ENCODE results near the gene NEUROD2.

NEUROD2 gene

GRCh38 chr17:39617100-39617445 lies 9.4 kb upstream of the NEUROD2 start:
- Mint-ChIP-seq H3K9me3 (no peaks in the 10 kb centered on the region), H3K4me3 (peak overlapping the region; percentile 73), H3K36me3 (no peaks in the 10 kb centered on the region), H3K4me1 (peaks cover 16% of the 10 kb centered on the region), H3K27ac (no peak overlapping the region)
- DNase-seq (ENCODE audit: low spot score in 2 of 2) (no peak), ATAC-seq (no peak)

GRCh38 chr17:39615434-39615833 lies 7.7 kb upstream of the NEUROD2 start:
- Mint-ChIP-seq H3K9me3 (no peaks in the 10 kb centered on the region), H3K36me3 (no peaks in the 10 kb centered on the region), H3K27ac (no peak overlapping the region), H3K4me3 (no peak overlapping the region), H3K4me1 (peaks cover 6% of the 10 kb centered on the region)
- ATAC-seq, result no peak
- DNase-seq (ENCODE audit: low spot score in 2 of 2), result no peak

GRCh38 chr17:39614545-39615157 lies 6.9 kb upstream of the NEUROD2 start:
- Mint-ChIP-seq H3K36me3 (no peaks in the 10 kb centered on the region), H3K9me3 (no peaks in the 10 kb centered on the region), H3K4me1 (peaks cover 6% of the 10 kb centered on the region), H3K4me3 (no peak overlapping the region), H3K27ac (no peak overlapping the region)
- DNase-seq (ENCODE audit: low spot score in 2 of 2), result no peak
- ATAC-seq, result no peak

GRCh38 chr17:39612935-39613464 lies 5.3 kb upstream of the NEUROD2 start:
- Mint-ChIP-seq H3K27ac (no peak overlapping the region), H3K9me3 (no peaks in the 10 kb centered on the region), H3K36me3 (no peaks in the 10 kb centered on the region), H3K4me1 (no peaks in the 10 kb centered on the region), H3K4me3 (no peak overlapping the region)
- DNase-seq (ENCODE audit: low spot score in 2 of 2) (no peak), ATAC-seq (no peak)

DNA sequence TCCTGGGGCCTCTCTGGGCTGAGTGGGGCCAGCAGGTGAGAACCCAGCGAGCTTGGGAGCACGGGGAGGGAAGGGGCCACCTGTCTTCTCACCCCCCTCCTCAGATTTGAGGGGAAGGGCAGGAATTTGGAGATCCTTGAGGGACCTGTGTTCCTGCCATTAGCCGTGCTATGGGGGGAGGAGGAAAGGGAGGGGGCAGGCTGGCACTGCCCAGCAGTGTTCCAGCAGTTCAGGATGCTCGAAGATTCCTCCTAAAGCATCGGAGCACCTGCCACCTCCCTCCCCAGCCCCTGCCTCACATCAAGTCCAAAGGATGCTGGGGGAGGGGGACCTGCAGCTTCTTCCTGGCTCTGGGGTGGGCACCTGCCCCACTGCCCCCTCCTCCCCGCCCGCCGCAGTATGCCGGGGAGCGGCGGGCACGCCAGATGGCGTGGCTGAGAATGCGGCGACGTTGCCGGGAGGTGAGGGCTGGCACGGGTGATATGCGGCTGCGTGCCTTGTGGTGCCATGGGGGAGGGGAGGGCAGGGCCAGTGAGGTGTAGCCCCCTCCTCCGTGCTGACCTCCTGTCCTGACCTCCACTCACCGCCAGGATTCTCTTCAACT lies 4.7 kb upstream of the NEUROD2 start:
- Mint-ChIP-seq H3K4me3 (no peak overlapping the region), H3K27ac (no peak overlapping the region), H3K4me1 (no peaks in the 10 kb centered on the region), H3K36me3 (no peaks in the 10 kb centered on the region), H3K9me3 (no peaks in the 10 kb centered on the region)
- ATAC-seq, result no peak
- DNase-seq (ENCODE audit: low spot score in 2 of 2), result no peak

GRCh38 chr17:39611401-39612112 lies 3.8 kb upstream of the NEUROD2 start:
- Mint-ChIP-seq H3K4me3 (no peak overlapping the region), H3K4me1 (no peaks in the 10 kb centered on the region), H3K9me3 (no peaks in the 10 kb centered on the region), H3K36me3 (no peaks in the 10 kb centered on the region), H3K27ac (no peak overlapping the region)
- no peak for DNase-seq (ENCODE audit: low spot score in 2 of 2)
- no peak for ATAC-seq

- Mint-ChIP-seq H3K27ac (no peak overlapping the region), H3K4me3 (no peak overlapping the region)
These were observed 1.8 kb upstream of the NEUROD2 start for GRCh38 chr17:39609416-39610025.

GRCh38 chr17:39608142-39608981 lies 642 bp upstream of the NEUROD2 start:
- Mint-ChIP-seq H3K4me3 (no peak overlapping the region), H3K9me3 (no peaks in the 10 kb centered on the region), H3K36me3 (no peaks in the 10 kb centered on the region), H3K4me1 (peaks cover 5% of the 10 kb centered on the region), H3K27ac (no peak overlapping the region)
- ATAC-seq (no peak), DNase-seq (ENCODE audit: low spot score in 2 of 2) (no peak)

More at GRCh38 chr17:39609416-39610025, 1.8 kb upstream of the NEUROD2 start:
- H3K9me3 Mint-ChIP-seq, result no peaks in the 10 kb centered on the region
- H3K36me3 Mint-ChIP-seq, result no peaks in the 10 kb centered on the region
- DNase-seq (ENCODE audit: low spot score in 2 of 2), result no peak
- H3K4me1 Mint-ChIP-seq, result no peaks in the 10 kb centered on the region
- no peak for ATAC-seq

GRCh38 chr17:39607057-39607850 lies 466 bp downstream of the NEUROD2 start:
- Mint-ChIP-seq H3K36me3 (no peaks in the 10 kb centered on the region), H3K27ac (no peak overlapping the region), H3K4me3 (peak overlapping the region; percentile 36), H3K9me3 (no peaks in the 10 kb centered on the region), H3K4me1 (peaks cover 9% of the 10 kb centered on the region)
- ATAC-seq (no peak), DNase-seq (ENCODE audit: low spot score in 2 of 2) (peak in 1 of 2 donors; percentile 53)

DNA sequence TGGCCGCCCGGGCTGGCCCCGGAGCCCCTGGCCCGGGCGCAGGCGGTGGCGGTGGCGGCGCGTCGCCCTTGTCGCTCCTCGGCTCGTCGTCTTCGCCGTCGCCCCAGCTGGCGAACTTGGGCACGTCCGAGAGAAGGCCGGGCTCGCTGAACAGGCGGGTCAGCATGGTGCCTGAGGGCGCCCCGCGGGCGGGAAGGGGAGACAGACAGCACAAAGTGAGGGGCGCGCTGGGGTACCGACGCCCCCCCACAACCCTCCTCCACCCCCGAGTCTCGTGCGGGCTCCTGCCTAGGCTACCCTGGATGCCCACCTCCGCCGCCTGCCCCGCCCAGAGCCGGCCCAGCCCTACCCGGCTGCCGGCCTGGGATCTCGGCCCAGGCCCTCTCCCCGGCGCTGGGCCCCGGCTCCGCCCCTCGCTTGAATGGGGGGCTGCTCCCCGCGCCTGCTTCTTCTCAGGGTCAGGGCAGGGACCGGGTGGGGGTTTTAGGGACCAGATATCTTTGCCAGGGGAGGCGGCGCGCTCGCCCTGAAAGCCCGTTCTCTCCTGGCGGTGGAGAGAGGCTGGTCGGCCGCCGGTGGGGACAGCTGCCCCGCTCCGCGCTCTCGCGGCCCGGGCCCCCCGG lies 1.2 kb downstream of the NEUROD2 start:
- ATAC-seq (no peak), DNase-seq (ENCODE audit: low spot score in 2 of 2) (peak in 1 of 2 donors; percentile 55)
- Mint-ChIP-seq H3K4me3 (peak overlapping the region; percentile 36), H3K9me3 (no peaks in the 10 kb centered on the region), H3K36me3 (no peaks in the 10 kb centered on the region), H3K4me1 (peaks cover 9% of the 10 kb centered on the region), H3K27ac (no peak overlapping the region)

GRCh38 chr17:39605492-39606433 lies 2.0 kb downstream of the NEUROD2 start:
- Mint-ChIP-seq H3K27ac (no peak overlapping the region), H3K9me3 (no peaks in the 10 kb centered on the region), H3K36me3 (no peaks in the 10 kb centered on the region), H3K4me3 (peak overlapping the region; percentile 36), H3K4me1 (peaks cover 9% of the 10 kb centered on the region)
- ATAC-seq, result peak; percentile 41
- peak in 1 of 2 donors; percentile 56 for DNase-seq (ENCODE audit: low spot score in 2 of 2)

DNA sequence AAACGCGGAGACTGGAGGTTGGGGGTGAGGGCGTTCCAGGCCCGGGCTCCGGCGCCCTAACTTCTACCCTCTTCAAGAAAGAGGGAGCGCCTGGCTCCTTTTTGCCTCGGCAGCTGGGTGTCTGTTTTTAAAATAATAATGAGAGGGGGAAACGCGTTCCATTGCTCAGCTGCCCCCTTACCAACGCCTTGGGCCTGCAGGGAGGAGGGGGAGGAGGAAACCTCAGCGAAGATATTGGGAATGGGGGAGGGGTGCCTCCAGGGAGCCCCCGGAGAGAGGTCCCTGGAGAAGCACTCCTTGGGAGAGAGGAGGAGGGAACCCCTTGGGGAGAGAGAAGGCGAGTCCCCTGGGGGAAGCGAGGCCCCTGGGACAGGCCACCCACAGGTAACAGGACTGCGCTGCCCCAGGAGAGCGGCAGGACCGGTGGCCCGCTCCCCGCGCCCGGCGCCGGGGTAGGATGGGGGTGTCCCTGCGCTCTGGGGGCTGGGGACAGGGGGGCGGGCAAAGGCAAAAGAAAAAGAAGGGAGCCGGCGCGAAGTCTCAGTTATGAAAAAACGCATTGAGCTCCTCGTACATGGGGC lies 2.7 kb downstream of the NEUROD2 start:
- Mint-ChIP-seq H3K36me3 (no peaks in the 10 kb centered on the region), H3K4me3 (peak overlapping the region; percentile 20), H3K9me3 (no peaks in the 10 kb centered on the region), H3K4me1 (peaks cover 10% of the 10 kb centered on the region), H3K27ac (no peak overlapping the region)
- ATAC-seq (no peak), DNase-seq (ENCODE audit: low spot score in 2 of 2) (peak in 1 of 2 donors; percentile 56)

Measured in stimulated activated effector memory CD8-positive, alpha-beta T cell treated with anti-CD3 and anti-CD28 coated beads, Interleukin-12 subunit alpha, Interleukin-12 subunit beta, amount 100 ng/mL, for 72 hours (primary cell).